OCI-LY7 (cell line): ENCODE measurements around the gene PLPP4. TPM values are rescaled to one million over a fixed set of nuclear protein-coding genes. Genes with fewer than 3 reads are reported as not detected.

Source experiments
- BruUV-seq: library from RNA; stranded (reverse); fragments of 400-500 nt; replicated peaks from 2 replicates; lab custom pipeline; 2021; lab: Mats Ljungman, UMichigan
- CTCF ChIA-PET: fragments of 300-600 bp; sonication (Branson Sonifier 250); formaldehyde crosslinking; loops from one replicate; lab custom pipeline; 2022; ENCODE audit warnings: antibody characterized with exemption; ENCODE audit not compliant: unreplicated experiment; lab: Charles Lee
- POLR2A ChIA-PET: fragments of 300-600 bp; sonication (Branson Sonifier 250); formaldehyde crosslinking; loops from one replicate; lab custom pipeline; 2022; ENCODE audit warnings: antibody characterized with exemption; lab: Charles Lee
- DNase-seq: peaks from one replicate; pipeline ENCODE4 v3.0.0-alpha.2; 2015; ENCODE audit warnings: low spot score
- H2AFZ ChIP-seq: fragments of 200-600 bp; sonication (generic), shearing (Covaris generic); 2 replicates; pipeline ENCODE4 v1.6.1; 2014; ENCODE audit warnings: mild to moderate bottlenecking, antibody characterized with exemption, low read length, moderate library complexity
- H3K27ac ChIP-seq: fragments of 200-600 bp; sonication (generic); 2 replicates; pipeline ENCODE4 v1.5.1; 2014; ENCODE audit warnings: mixed run types, low read depth, mild to moderate bottlenecking, moderate library complexity, low read length, inconsistent platforms; ENCODE audit not compliant: poor library complexity, severe bottlenecking
- H3K36me3 ChIP-seq: fragments of 200-600 bp; sonication (generic); 2 replicates; pipeline ENCODE4 v1.6.1; 2014; ENCODE audit warnings: mild to moderate bottlenecking, antibody characterized with exemption, low read length, moderate library complexity, mixed read lengths; ENCODE audit not compliant: insufficient read depth
- H3K4me1 ChIP-seq: fragments of 200-600 bp; sonication (generic); 2 replicates; pipeline ENCODE4 v1.5.1; 2014; ENCODE audit warnings: mild to moderate bottlenecking, low read length; ENCODE audit not compliant: insufficient read depth, poor library complexity, severe bottlenecking
- H3K4me2 ChIP-seq: fragments of 200-600 bp; sonication (generic); 2 replicates; pipeline ENCODE4 v1.6.1; 2014; ENCODE audit warnings: mild to moderate bottlenecking, low read length
- H3K4me3 ChIP-seq: fragments of 200-600 bp; sonication (generic); 2 replicates; pipeline ENCODE4 v1.5.1; 2014; ENCODE audit warnings: mild to moderate bottlenecking, low read depth, low read length; ENCODE audit not compliant: poor library complexity, severe bottlenecking
- H3K79me2 ChIP-seq: fragments of 200-600 bp; sonication (generic); 2 replicates; pipeline ENCODE4 v1.6.1; 2016; ENCODE audit warnings: low read depth, mild to moderate bottlenecking, low read length, moderate library complexity, mixed read lengths; ENCODE audit not compliant: insufficient read depth
- H3K9me2 ChIP-seq: fragments of 200-600 bp; sonication (generic); 2 replicates; pipeline ENCODE4 v1.6.1; 2016; ENCODE audit warnings: mild to moderate bottlenecking, low read length, mixed read lengths; ENCODE audit not compliant: insufficient read depth
- H3K9me3 ChIP-seq: fragments of 200-600 bp; sonication (generic); 2 replicates; pipeline ENCODE4 v1.6.1; 2014; ENCODE audit warnings: mild to moderate bottlenecking, mixed run types, low read length, mixed read lengths
- H4K20me1 ChIP-seq: fragments of 200-600 bp; sonication (generic); 2 replicates; pipeline ENCODE4 v1.6.1; 2014; ENCODE audit warnings: mild to moderate bottlenecking, antibody characterized with exemption, low read length, moderate library complexity, mixed read lengths; ENCODE audit not compliant: insufficient read depth
- EZH2phosphoT487 ChIP-seq: fragments of 200-600 bp; sonication (generic); IDR thresholded peaks from 2 replicates; pipeline ENCODE4 v1.6.1; 2018; ENCODE audit warnings: low read depth, borderline replicate concordance, mild to moderate bottlenecking, mixed run types, antibody characterized with exemption, low read length, moderate library complexity, mixed read lengths
- intact Hi-C: fragments of 100-400 bp; cut with micrococcal nuclease; formaldehyde crosslinking; loops from one replicate; pipeline ENCODE4 v1.10.0; 2022; ENCODE audit not compliant: unreplicated experiment
- total RNA-seq, 2 experiments: library from RNA; depleted of rRNA in 1 of 2; stranded (reverse); fragments of >200 nt in 1 of 2; shearing (Covaris generic) in 1 of 2; gene quantifications; 2 replicates each; pipeline ENCODE4 v1.2.3, GENCODE V29; 2014 to 2022
- TF ChIP-seq, protein P1 (sequence below): fragments of 200-600 bp; sonication (generic); conservative IDR thresholded peaks from 2 replicates; pipeline ENCODE4 v1.5.1; 2014; ENCODE audit warnings: mild to moderate bottlenecking, antibody characterized with exemption, low read length, moderate library complexity, mixed read lengths

Gene PLPP4
- total RNA-seq, 2 experiments from 2014 or later, result not detected

DNA sequence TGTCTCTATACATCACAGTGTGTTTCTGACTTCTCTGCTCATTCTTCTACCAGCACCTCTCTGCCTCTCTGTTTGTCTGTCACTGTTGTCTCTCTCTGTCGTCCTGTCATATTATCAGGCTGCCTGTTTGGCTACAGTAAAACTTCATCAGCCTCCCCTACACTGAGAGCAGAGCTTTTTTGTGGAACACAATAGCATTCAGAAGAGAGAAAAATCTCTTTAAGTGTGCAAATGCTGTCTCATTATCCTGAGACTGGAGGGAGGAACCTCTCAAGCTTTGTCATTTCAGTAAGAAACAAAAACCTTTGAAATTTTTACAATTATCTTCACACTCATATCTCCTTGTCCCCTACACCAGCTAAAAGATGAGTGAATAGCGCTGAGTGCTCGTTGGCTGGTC, 148.4 kb downstream of the PLPP4 start:
- H3K9me2 ChIP-seq, result no peaks in the 10 kb centered on the region
- H3K4me3 ChIP-seq, result no peak overlapping the region
- no peaks in the 10 kb centered on the region for H3K9me3 ChIP-seq
- BruUV-seq, result no TSS peak
- no peak overlapping the region for H3K27ac ChIP-seq
- ChIA-PET CTCF (no interaction called here), POLR2A (interaction anchor here (1.0 kb wide), 1 partner anchor 28 kb away, joined by 5 read pairs; no protein-coding TSS in a partner anchor)
- H2AFZ ChIP-seq, result no peak overlapping the region
- intact Hi-C loops, result no loop called here
- no peaks in the 10 kb centered on the region for H4K20me1 ChIP-seq
- no peak for TF ChIP-seq EZH2phosphoT487
- TF ChIP-seq, protein P1, sequence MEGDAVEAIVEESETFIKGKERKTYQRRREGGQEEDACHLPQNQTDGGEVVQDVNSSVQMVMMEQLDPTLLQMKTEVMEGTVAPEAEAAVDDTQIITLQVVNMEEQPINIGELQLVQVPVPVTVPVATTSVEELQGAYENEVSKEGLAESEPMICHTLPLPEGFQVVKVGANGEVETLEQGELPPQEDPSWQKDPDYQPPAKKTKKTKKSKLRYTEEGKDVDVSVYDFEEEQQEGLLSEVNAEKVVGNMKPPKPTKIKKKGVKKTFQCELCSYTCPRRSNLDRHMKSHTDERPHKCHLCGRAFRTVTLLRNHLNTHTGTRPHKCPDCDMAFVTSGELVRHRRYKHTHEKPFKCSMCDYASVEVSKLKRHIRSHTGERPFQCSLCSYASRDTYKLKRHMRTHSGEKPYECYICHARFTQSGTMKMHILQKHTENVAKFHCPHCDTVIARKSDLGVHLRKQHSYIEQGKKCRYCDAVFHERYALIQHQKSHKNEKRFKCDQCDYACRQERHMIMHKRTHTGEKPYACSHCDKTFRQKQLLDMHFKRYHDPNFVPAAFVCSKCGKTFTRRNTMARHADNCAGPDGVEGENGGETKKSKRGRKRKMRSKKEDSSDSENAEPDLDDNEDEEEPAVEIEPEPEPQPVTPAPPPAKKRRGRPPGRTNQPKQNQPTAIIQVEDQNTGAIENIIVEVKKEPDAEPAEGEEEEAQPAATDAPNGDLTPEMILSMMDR, result no peak
- no peak overlapping the region for H3K4me2 ChIP-seq
- H3K4me1 ChIP-seq, result no peaks in the 10 kb centered on the region
- H3K79me2 ChIP-seq, result no peaks in the 10 kb centered on the region
- H3K36me3 ChIP-seq, result no peaks in the 10 kb centered on the region
- DNase-seq, result no peak

GRCh38 chr10:120606051-120606764, 149.2 kb downstream of the PLPP4 start:
- TF ChIP-seq, protein P1, result no peak
- TF ChIP-seq EZH2phosphoT487, result no peak
- Histone ChIP-seq H3K4me2 (no peak overlapping the region), H3K9me2 (no peaks in the 10 kb centered on the region), H3K4me3 (no peak overlapping the region), H3K27ac (no peak overlapping the region), H2AFZ (no peak overlapping the region), H3K9me3 (no peaks in the 10 kb centered on the region), H4K20me1 (no peaks in the 10 kb centered on the region), H3K79me2 (no peaks in the 10 kb centered on the region), H3K4me1 (no peaks in the 10 kb centered on the region), H3K36me3 (no peaks in the 10 kb centered on the region)
- POLR2A ChIA-PET, result interaction anchor here (1.0 kb wide), 1 partner anchor 29 kb away, joined by 5 read pairs; no protein-coding TSS in a partner anchor
- BruUV-seq, result no TSS peak
- DNase-seq, result no peak
- intact Hi-C loops, result no loop called here
- CTCF ChIA-PET, result no interaction called here

DNA sequence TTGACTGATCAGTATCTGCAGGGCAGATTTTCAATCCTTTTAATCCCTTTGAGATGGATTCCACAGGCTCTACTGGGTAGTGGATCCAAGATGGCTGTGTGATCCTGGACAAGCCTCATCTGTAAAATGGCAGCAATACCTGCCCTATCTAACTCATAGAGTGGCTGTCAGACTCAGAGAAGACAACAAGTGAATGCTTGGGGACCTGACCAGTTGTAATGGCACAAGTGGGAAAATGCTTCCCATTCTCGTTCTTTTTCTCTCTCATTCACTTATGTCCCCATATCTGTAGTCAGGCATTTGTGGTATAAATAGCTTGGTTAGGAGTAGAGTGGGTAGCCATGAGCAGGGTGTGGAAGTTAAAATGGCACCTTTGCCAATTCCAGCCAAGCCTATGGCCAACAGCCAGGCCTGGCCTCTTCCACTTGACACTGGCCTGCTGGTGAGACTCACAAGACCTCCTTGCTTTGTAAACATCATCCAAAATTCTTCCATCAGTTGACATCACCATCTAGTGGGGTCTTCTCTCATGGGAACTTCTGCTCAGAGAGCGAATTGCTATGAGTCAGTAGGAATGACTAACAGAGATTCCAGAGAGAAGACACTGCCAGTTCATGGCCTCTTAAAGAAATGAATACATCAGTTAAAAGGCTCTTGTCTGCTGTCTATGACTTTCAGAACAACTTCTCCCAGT, 150.1 kb downstream of the PLPP4 start:
- intact Hi-C loops, result no loop called here
- Histone ChIP-seq H4K20me1 (no peaks in the 10 kb centered on the region), H3K36me3 (no peaks in the 10 kb centered on the region), H3K9me2 (no peaks in the 10 kb centered on the region), H3K4me1 (no peaks in the 10 kb centered on the region), H2AFZ (no peak overlapping the region), H3K9me3 (no peaks in the 10 kb centered on the region), H3K4me3 (no peak overlapping the region), H3K79me2 (no peaks in the 10 kb centered on the region), H3K27ac (no peak overlapping the region), H3K4me2 (no peak overlapping the region)
- no TSS peak for BruUV-seq
- POLR2A ChIA-PET, result no interaction called here
- no peak for DNase-seq
- CTCF ChIA-PET, result no interaction called here
- TF ChIP-seq EZH2phosphoT487, result no peak
- TF ChIP-seq, protein P1, result no peak
